ENCODE measurements around the gene MBNL2.

The MBNL2 gene

GRCh38 chr13:97356592-97356991 is 134.5 kb downstream of the MBNL2 start:
- no peak for DNase-seq

GRCh38 chr13:97359181-97360057 is 137.3 kb downstream of the MBNL2 start:
- DNase-seq = peak in 5 of 6 experiments; percentile 5 to 56 (median 28)

GRCh38 chr13:97360610-97361009 is 138.5 kb downstream of the MBNL2 start:
- DNase-seq = no peak

- DNase-seq = no peak
These were observed 141.9 kb downstream of the MBNL2 start for GRCh38 chr13:97364031-97364430.

- no peak for DNase-seq
These were observed 142.7 kb downstream of the MBNL2 start for GRCh38 chr13:97364827-97365226.

- no peak for DNase-seq
These were observed 144.1 kb downstream of the MBNL2 start for GRCh38 chr13:97366172-97366688.

DNA sequence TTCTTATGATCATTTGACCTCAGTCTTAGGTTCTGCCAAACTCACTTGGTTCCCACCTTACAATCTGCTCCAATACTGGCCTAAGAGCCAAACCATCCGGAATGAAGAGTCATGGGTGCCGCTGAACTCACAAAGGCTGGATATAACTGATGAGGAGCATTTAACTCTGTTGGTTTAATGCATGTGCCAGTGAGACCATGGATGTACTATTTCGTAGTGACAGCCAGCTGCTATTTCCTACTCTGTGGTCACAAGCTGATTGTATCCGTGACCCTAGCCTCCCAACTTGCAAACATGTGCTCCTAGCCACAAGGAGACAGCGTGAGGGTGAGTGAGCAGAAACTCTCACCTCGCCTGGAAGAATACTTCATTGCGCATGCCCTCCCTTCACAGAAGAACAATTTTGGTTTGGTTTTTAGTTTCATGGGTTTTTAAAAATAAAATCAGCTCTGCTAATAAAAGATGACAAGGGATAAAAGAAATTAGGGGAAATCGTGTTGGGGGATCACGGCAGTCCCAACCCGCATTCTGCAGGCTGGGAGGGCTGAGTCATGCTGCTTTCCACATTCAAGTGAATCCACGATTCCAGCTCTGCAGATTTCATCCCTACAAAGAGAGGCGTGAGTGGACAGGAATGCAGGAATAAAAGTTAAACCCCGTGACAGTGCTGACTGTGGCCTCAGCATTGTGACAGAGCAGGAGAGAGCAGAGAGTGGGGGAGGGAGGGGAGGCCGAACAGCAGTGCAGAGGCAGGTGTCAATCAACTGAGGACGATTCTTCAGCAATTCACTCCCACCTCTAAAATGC is 145.1 kb downstream of the MBNL2 start:
- DNase-seq = no peak

DNA sequence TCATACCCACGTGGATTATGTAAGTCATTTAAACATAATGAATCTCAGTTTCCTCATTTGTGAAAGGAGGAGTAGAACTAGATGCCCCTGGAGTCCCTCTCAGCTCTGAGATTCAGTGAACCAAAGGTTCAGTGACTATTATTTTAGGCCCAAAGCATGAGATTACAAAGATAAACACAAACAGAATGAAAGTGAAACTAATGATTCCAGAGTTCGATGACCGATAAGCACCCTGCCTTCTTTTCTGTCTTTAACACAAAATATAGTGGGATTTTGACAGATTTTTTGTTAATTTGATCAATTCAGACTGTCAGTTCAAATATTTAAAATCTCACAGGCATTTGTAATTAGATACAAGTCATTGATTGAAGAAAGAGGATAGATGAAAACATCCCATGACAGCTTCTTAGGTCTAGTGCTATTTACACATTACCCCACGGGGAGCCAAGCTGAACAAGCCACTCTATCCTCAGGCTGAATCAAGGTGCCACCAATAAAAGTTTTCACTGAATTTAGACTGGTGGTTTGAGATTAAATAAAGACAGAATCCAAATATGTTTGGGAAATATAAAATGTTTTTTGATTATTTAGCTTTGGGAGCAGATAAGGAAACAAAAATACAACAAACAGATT is 147.2 kb downstream of the MBNL2 start:
- DNase-seq = peak in 1 of 6 experiments; percentile 11

DNA sequence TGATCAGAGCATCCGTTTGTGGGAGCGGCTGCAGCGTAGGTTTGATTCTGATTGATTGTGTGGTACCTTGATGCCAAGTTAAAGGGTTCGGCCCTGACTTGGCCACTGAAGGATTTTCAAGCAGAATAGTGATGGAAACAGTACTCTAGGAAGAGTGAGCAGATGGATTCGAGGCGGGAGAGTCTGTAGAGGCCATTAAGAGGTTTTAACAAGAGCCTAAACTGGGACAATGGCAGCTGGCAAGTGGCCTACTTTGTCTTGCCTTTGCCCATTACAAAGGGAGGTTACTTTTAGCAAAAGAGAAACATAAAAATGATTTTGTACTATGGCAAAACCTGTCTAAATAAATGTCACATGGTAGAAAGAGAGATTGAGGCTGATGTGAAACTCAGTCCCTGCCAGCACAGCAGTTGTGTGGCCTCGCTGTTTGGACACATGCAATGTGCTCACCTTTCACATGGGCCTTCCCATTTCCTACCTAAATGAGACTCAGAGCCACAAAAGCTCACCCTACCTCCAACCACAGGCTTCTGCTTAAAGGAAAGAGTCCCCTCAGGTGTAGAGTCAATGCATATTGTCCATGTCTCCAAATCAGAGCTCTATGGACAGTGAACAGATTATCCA is 149.5 kb downstream of the MBNL2 start:
- no peak for DNase-seq

GRCh38 chr13:97372936-97373335 is 150.8 kb downstream of the MBNL2 start:
- DNase-seq = no peak

DNA sequence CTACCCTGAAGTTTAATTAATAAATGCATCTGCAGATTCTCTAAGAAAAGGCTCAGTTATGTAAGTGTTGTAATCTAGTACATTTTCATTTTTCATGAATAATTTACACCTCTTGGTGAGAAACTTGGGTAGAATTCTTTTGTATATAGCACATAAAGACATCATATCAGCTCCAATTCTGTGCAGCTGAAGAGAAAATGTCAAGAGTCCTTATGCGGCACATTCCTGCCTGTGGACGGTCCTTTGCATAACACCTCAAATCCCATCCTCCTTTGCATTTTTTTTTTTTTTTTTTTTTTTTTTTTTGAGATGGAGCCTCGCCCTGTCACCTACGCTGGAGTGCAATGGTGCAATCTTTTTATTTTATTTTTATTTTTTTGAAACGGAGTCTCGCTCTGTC is 151.7 kb downstream of the MBNL2 start:
- no peak for DNase-seq

DNA sequence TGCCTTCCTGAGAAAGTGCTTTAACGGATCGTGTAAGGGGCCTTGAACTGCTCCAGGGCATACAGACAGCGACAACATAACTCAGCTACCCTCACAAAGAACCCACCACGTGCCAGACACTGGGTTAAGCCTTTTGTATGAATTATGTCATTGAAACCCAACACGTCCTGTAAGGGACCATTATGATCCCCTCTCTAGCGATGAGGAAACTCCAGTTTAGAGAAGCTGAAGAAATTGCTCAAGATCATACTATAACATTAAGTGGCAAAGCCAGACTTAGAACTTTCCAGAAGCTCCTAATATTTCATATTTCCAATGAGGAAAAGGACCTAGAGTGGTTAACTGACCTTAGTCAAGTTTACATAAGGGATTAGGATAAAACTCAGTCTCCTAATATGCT is 154.8 kb downstream of the MBNL2 start:
- DNase-seq = no peak

DNA sequence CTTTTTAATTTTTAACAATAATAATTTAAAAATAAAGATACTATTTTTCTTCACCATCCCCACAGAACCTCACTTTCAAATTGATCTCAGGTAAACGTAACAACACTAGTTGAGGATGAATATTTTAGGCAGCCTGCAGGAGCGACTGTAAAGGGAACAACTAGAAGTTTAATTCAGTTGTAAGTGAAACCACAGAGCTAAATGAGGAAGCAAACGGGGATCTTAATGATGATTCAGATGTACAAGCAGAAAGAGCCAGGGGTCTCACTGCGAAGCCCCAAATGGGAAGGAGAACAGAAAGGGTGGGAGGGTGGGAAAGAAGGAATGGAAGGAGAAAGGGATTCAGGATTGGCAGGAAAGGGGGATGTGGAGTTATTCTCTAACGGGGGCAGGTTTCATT is 157.3 kb downstream of the MBNL2 start:
- no peak for DNase-seq

- no peak for DNase-seq
These were observed 158.6 kb downstream of the MBNL2 start for GRCh38 chr13:97380696-97381095.

DNA sequence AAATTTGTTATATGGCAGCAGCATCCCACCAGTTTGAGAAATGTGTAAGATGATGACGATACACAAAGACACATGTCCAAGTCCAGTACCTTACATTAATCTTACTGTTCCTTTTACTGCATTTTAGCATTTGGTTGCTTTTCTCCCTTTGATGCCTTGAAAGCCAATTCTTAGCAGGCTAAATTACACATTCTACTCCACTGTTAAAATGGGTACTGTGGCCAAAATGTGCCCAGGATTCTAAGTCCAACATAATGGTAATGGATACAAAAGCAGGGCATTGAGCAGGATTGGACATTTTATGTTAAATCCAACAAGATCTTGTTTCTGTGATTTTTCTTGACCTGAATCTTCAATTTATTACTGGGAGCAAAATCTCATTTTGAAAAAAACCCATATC is 159.1 kb downstream of the MBNL2 start:
- DNase-seq = no peak

- no peak for DNase-seq
These were observed 160.1 kb downstream of the MBNL2 start for GRCh38 chr13:97382276-97382675.

- DNase-seq = no peak
These were observed 162.2 kb downstream of the MBNL2 start for GRCh38 chr13:97384371-97384770.

GRCh38 chr13:97385146-97385545 is 163.0 kb downstream of the MBNL2 start:
- DNase-seq = no peak

GRCh38 chr13:97385854-97386253 is 163.7 kb downstream of the MBNL2 start:
- no peak for DNase-seq

- no peak for DNase-seq
These were observed 164.8 kb downstream of the MBNL2 start for GRCh38 chr13:97386801-97387484.

DNA sequence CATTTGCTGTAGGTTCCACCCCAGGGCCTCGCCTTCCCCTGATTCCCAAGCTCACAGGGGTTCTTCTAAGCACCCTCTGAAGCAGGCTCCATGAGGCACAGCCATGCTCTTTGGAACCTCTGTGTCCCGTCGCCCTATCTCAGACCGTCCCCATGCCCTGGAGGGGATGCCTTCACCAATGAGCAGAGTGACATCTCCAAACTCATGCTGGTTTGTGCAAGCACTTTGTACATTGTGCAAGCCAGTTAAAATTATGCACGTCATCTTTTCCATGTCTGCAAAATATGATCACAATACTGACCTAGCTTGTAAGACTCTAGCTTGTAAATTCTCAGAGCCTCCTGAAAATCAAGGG is 165.3 kb downstream of the MBNL2 start:
- DNase-seq = no peak

DNA sequence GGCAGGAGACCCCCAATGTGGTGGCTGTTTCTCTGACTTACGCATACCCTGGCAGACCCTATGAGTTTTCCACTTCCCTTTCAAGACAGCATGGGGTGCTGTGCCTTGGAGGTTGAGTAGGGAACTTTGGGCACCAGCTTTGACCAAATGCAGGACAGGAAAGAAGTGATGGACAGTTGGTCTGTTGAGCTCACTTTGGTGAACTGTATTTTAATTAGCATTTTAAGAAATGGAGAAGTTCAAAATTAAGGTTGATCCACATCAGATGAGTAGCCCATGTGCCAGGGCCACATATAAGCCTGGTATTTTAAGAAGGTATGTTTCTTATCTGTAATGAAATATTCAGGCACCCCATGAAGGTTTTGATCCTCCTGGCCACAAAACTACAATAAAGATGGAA is 165.8 kb downstream of the MBNL2 start:
- no peak for DNase-seq
